NCI-H774 (cell line): Measurements from ENCODE around the gene MPP3.

ENCODE experiments used
- DNase-seq: peaks from one replicate; lab custom pipeline; 2025; lab: John Stamatoyannopoulos, UW

MPP3 gene

DNA sequence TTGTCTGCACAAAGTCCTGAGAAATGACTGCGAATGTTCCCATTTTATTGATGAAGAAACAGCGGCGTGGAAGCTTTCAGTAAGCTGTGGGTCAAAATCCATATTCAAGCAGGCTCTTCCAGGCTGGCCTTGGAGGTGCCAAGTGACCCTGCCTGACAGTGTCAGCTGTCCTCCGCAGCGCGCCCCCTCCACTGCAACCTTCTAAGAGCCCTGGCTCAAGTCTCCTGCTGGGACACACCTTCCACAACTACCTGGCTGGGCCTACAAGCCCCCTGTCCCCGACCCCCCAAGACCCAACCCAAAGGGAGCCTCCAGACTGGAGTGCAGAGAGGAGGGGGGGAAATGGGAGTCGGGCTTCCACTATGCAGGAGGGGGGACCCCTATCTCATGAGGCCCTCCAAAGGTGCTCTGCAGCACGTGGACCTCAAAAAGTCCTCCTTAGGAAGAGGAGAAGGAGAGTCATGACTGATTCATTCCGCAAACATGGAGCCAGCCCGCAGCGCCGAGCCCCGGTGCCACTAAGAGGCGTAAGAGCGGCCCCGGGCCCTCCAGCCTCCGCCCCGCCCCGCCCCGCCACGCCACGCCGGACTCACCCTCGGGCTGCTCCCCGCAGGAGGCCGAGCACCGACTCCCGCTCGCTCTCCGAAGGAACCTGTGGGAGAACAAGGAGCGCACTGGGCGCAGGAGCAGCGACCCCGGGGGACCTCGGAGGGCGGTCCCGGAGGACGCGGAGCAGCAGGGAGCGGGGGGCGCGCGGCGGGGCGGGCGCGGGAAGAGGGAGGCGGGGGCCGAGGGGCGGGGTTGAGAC lies 574 bp downstream of the MPP3 start:
- peak; percentile 42 for DNase-seq

DNA sequence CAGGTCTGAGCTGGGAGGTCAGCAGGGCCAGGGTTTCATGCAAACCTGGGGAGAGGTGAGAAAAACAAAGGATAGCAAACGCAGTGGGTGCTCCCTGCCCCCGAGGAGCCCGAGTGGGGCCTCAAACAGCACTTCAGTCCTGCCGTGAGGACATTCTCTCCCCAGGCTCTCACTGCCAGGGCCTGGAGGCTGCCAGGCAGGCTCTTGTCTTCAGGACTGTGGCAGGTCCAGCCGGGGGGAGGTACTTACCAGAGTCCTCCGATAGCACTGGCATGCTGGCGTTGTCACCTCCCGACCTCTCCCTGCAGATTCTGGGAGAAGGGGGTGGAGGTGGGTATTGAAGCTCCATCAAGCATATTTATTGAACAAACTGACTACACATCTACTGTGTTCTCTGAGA lies 1.3 kb downstream of the MPP3 start:
- no peak for DNase-seq

DNA sequence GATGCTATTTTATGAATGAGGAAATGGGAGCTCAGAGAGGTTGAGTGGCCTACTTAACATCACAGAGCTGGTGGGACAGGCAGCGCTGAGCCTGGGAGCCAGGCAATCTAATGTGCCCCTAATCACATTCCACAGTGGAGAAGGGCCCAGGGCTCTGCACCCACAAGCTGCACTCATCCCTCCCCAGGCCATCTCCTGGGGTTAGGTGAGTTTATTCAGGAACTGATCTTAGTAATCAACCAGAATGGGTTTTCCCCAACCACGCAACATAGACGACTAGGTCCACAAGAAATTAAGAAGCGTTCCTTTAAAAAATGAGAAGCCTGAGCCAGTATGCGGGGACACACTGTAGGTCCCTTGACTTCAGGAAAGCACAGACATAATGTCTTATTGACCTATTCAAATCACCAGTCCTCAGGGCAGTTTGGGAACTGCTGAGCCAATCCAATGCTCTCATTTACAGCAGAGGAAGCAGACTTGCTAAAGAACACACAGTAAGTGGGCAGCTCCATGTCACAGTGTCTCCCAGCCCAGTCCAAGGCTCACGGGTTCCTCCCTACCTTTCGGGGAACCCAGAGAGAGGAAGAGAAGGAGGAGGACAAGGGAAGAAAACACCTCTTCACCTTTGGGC lies 2.3 kb downstream of the MPP3 start:
- no peak for DNase-seq

DNA sequence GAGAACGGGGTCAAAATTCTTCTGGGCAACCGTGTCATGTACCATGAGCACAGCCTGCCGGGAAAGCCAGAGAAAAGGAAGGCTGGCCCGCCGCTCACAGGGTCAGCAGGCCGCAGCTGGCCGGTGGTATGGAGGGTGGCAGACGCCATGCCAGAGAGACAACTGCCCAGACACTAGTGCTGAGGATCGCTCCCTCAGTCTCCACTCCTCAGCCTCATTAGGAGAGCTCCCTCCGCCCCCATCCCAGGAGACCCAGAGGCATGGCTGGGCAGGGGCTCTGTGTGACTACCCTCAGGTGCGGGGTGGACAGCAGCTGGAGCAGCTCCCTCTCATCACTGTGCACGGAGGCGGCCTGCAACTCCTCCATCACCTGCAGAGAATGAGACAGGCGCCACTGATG lies 3.2 kb downstream of the MPP3 start:
- no peak for DNase-seq

DNA sequence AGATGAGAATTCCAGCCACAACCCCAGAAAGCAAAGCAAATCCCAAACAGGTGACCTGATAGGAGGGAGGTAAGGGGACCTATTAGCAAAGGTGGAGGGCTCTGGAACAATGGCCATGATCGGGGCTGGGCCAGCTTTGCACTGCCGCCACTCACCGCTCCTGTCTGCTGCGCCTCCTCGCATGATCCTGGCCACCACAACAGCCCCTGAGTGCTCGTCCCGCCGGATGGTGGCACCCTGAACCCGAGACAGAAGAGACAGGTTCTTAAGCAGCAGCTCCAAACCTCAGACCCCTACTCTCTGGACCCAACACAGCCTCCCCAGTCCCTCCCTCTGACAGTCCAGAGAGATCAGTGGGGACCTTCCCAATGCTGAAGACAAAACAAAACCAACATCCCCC lies 5.3 kb downstream of the MPP3 start:
- no peak for DNase-seq

DNA sequence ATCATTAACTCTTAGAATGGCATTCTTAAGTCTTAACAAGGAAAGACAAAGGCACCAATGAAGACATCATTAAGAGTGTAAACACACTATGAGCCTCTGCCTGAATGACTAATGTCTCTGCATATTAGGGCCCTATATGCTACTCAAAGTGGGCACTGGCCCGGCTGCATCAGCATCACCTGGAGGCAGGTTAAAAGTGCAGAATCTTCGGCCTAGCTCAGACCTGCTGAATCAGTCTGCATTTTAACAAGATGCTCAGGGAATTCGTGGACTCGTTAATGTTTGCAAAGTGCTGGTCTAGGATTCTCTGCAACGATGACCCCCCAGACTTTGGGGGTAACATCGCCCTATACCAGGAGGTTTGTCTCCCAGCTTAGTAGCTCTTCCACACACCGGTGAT lies 6.7 kb downstream of the MPP3 start:
- DNase-seq, result no peak

DNA sequence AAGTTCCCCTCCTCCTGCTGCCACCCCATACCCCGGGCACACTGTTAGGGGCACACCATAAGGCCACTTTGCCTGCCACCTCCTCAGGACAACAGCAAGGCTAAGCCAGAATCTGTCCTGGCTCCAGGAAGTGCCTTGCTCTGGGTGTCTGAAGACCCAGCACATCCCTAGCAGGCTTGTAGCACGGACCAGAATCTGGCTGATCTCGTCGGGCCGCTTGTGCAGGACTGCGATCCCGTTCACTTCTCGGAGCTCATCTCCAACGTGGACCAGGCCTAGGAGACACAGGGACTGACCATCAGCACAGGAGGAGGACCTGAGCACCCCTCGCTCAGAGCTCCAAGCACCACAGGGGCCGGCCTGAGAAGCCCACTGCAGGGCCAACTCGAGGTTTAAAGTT lies 7.4 kb downstream of the MPP3 start:
- no peak for DNase-seq

DNA sequence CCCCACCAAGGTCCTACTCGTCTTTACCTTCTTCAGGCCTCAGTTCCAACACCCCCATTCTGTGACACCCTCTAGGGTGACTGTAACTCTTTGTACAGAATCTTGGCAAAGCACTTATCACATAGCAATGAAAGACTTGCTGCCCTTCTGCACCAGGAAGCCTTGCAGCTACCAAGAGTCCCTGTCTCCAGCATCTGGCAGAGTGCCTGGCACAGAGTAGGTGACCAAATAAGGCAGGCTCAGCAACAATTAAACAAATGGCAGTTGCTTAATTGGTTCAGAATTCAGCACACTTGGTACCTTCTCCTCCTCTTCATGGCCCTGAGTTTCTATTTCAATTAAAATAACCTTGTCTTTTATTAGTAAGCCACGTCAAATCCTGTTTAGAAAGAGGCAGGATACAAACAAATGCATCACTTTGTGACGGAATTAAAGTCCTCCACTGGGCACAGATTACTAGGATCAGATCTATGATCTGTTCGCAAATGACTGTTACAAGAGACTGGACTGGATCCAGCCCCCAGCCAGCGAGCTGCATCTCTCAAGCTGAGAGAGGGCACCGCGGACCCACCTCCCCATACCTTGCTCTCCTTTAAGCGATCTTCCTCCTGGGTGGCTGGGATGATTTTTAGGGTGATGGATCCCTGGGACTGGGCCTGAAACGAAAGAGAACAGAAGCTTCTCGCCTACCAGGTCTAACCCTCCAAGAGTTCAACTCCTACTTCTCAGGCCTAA lies 9.4 kb downstream of the MPP3 start:
- no peak for DNase-seq

DNA sequence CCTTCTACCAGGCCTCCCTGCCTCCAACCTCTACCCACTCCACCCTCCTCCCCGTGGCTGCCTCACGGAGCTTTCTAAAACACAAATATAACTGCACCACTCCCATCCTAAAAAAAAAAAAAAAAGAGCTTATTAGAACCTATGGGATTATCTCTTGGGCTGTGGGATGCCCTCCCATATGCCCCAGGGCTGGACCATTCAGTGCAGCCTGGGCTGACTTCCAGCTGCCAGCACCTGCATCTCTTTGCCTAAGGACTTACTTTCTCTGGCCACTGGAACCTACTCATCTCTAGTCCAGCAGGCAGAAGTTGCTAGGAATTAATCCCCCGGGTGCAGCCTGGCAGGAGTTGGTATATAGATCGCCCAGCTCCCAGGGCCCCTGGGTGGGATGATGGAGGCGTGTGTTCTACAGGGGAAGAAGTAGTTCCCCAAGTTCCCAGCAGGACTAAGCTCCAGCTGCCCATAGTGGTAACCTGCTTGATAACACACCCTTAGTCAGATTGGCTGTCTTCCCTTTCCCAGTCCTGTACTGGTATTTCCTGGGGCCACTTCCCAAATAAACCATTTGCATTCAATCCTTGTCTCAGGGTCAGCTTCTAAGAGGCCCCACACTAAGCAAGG lies 10.3 kb downstream of the MPP3 start:
- no peak for DNase-seq

DNA sequence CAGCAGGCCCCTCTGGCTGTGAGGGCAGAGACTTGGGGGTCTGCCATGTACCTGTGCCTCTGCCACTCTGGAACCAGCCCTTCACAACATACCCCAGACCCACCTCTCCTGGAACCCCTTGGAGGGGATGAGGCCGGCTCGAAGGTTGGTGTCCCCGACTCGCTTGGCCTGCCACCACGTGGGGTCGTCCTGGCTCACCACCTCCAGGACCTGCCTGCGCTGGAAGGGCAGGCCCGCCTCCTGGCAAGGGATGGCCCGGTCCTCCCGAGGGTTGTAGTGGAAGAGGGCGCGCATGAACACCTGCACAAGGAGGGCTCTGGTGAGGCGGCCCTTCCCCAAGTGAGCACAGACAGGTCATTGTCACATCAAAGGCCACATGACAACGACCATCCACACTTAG lies 12.2 kb downstream of the MPP3 start:
- no peak for DNase-seq

DNA sequence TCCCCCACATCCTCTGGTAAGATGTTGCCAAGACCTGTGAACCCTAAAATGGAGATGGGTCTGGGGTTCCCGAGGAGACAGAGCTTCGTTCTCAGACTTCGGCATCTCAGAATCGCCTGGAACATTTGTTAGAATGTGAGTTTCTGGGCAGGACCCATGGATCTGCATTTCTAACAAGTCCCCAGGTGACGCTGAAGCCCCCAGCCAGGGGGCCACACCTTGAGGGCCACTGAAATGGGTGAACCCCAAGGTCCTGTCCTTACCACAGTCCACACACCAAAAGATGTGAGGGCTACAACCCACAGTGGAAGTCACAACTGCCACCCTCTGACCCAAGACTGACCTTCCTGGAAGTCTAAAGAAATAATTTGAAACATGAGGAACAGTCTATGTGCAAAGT lies 14.0 kb downstream of the MPP3 start:
- no peak for DNase-seq

DNA sequence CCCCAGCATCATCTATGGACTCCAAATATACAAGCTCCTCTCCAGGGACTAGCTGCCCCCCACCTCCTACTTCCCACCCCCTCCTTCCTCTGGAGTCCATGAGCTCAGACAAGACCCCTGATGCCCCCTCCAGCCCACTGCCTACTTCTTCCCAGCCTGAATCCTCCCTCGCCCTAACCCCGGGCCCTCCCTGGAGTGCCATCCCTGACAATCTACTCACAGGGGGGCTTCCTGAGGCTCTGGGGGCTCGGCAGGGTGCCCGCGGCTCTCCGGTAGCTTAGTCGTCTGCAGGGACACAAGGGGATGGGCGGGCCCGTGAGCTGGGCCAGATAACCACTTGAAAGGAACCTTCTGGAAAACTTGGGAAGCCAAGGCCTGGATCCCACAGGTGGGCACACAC lies 15.1 kb downstream of the MPP3 start:
- DNase-seq, result no peak

DNA sequence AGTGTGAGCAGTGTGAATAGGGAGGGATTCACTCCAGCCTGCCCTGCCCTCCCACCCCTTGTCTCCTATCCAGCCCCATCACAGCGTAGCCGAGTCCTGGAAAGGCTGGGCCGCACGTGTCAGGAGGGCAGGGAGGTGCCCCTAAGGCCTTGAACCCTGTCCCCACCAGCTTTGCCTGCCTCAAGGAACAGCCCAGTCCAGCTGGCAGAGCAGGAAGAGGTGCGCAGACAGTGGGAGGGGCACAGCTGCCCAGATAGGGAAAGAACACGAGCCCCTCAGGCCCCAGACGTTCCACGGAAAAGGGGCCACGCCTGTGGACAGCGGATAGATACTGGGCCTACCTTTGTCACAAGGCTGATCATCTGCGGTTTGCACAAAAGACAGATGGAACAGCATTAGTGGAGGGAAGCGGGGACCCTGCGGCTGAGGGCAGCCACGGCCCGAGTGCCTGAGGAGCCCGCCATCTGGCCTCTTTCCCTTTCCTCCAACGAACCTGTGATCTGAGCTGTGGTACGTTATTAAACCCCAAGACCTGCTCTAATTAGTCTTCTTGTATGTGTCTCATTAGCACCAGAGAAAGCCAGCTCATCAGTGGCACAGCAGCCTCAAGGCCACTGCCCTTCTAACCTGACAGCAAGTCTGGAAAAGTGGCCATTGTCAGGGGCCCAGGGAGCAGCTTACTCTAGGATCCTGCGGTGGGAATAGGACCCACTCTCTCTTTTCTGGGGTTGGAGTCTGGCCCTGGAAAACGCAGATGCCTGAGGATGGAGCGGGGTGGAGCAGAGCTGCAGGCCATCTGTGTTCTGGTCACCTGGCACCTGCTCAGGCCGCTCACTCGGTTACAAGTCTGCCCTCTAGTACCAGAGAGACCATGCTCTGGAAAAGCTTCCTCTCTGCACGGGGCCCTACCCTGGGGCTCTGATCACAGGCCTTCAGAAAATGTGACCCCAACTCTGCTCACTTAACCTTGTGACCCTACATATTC lies 16.3 kb downstream of the MPP3 start:
- DNase-seq, result no peak

DNA sequence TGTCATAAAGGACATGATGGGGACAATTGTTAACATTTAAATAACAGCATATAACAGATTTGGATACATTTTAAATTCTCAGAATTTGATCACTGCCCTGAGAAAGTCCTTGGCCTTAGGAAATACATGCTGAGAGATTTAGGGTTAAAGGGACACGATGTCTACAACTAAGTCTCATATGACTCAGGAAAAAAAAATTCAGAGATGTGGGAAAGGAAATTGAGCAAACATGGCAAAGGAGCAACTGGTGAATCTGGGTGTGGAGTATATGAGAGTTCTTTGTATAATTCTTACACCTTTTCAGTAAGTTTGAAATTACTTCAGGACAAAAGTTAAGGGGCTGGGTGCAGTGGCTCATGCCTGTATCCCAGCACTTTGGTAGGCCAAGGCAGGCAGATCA lies 18.2 kb downstream of the MPP3 start:
- DNase-seq, result no peak

DNA sequence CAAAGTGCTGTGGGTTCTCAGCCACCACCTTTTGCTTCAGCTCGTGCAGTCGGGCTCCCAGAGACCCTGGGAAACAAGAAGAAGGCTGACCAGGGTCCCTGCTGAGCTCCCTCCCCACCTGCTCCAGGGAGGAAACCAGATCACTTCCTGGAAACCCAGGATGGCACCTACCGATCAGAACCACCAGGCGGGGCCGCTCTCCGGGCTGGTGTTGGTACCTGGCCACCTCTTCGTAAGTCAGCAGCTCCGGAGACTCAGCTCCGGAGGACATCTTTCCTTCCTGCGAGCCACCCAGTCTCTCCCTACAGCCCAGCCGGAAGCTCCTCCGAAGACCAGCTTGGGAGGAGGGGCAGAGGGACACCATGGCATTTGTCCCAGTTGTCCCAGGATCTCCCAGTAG lies 18.9 kb downstream of the MPP3 start:
- no peak for DNase-seq

DNA sequence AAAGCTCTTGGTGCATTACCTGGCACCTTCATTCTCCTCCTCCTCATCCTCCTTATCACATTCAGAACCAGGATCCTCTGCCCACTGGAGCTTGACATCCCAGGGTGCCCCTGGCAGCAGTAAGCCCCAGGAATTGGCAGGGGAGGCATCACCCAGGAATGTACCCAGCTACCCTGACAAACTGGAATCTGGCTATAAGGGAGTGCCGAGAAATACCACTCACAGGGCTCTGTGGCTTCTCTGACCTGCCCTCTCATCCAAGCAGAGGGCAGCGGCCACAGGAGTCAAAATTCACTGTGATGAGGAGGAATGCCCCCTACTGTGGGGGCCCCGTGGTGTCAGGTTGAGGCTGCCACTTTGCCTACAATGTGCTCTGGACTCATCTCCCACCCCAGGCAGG lies 19.6 kb downstream of the MPP3 start:
- DNase-seq, result no peak

DNA sequence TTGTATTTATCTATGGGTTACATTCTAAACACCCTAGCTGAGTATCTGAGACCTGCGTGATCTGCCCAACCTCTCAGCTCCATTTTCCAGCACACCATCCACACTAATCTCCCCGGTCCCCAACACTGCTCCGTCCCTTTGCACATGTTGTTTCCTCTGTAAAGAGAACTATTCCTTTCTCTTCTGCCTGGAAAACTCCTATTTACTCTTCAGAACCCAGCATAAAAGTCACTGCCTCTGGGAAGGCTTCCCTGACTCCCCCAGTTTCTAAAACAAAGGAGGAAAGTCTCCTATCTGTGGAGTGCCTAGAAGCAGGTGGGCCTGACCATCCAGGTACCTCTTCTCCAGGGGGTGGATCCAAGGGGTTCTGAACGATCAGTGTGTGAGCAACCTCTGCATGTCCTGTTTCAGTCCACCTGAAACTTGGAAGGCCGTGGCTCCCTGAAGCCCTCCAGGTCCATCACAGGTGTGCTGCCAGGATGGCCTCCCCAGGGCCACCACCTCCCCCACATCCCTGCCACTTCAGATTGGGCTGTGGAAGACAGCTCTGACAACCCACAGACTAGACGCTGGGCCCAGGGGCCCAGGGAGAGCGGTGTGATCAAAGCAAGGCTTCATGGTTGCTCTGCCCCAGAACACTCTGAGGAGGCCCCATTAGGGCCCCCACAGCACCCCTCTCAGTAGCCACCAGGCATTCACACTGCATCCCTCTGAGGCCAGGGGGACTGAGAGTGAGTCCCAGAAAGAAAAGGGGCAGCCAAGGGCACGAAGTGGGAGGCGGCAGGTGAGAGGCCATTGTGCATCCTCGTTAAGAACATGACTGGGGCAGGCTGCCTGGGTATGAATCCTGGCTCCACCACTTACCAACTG lies 20.3 kb downstream of the MPP3 start:
- no peak for DNase-seq

DNA sequence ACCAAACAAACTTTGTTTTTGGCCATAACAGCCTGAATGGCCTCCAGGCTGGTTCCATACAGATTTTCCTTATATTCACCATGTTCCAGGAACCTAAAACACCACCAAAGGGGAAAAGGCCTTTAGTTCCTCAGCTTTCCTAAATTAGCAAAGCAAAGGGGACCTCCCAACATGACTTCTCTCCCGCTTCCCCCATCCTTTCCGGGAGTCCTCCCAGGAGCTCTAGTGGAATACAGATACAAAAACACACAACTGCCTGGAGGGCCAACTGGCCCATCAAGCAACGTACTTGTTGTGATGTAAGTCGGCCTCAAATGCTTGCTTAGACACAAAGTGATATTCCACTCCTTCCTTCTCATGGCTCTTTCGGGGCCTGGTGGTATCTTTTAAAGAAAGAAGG lies 22.1 kb downstream of the MPP3 start:
- DNase-seq, result no peak

DNA sequence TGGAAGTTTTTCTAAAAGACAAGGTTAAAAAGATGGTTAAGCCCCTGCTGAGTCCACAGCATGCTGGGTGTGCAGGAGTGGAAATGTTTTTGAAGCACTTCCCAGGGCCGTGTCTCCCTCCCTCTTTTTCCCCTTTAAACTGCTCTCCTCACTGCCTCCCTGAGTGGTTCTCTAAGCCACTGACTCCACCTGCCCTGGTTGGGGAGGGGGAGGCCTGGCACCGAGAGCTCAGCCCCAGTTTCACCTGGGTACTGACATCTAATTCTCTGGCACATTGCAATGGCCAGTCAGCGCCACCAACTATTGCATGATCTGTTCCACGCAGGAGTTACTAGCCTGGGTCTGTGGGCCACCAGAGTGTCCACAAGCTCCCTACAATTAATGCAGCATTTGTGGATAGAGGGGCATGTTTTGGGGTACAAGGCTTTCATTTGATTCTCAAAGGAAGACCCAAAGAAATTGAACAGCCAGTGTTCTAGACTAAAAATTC lies 22.7 kb downstream of the MPP3 start:
- no peak for DNase-seq

DNA sequence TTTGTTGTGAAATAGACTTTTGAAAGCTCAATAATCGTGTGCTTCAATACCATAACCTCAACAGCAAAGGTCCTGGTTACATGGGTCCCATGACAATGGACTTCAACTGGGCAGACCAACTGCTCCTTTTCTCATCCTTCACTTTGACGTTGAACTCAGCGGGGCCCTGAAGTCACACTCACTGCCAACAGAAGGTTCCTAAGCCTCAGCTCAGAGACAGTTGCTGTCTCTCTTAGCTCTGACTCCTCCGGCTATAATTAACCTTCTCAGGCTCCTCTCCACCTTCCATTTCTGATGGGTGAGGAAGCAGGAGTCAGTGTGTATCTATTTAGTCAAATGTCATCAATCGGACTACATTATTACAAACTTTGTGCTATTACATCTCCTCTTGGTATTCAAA lies 23.8 kb downstream of the MPP3 start:
- DNase-seq, result no peak
